IPS-11a (cell line): ENCODE results near the gene P2RX2.

ENCODE experiments used
- H3K4me3 ChIP-seq: one replicate; pipeline ENCODE4 v1.5.1; 2013; ENCODE audit warnings: low read depth, low read length, control low read depth

Gene P2RX2

DNA sequence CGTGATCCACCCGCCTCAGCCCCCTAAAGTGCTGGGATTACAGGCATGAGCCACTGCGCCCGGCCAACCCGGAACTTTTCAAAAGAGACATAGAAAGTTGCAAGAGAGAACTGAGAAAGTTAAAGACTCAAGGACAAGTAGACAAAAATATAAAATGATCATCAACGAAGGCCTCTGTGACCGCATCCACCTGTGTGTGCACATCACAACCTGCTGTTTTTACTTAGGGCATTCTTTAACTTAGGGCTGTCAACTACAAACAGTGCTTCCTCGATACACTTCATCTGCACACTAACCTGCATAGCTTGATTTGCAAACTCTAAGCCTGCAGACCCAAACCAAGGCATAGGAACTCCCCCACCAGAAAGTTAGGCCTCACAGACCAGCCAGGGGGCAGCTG is 14.8 kb downstream of the P2RX2 start:
- H3K4me3 ChIP-seq: no peak overlapping the region

DNA sequence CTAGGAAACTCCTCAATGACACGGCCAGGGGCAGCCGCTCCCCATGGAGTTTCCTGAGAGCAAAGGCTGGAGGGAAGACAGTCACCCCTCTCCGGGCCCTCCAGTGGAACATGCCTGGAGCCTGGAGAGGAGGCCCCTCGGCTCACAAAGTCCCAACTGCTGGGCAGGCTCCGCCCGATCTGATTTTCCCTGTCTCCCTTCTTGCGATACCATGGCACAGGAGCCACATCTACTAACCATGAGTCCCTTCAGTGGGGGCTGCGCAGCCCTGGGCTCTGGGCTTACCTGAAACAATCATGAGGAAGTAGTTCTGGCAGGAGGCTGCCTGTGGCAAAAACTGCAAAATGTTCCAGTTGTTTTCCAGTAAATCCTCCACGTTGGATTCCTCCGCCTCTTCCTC is 15.3 kb downstream of the P2RX2 start:
- H3K4me3 ChIP-seq: no peak overlapping the region

DNA sequence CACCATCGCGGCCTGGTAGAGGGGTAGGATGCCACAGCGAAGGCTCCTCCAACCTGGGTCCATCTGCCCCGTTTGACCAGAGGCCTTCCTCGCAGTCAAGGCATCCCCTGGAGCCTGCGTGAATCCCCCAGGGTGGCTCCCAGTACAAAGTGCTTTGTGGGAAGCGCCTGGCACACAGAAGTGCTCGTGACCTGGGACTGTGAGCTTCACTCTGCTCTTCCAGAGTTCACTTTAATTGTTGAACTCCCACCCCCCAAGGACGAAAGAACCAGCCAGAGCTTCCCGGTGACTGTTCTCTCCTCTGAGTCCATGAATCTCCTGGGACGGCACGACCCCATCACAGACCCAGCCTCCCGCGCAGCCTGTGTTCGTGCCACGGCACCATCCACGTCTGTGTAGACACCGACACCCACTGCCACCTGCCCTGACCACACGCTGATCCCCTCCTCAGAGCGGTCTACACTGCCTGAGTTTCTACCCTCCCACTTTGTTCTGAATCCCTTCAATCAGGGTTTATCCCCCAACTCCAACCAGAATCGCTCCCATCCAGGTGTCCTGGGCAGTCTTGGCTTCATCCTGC is 15.9 kb downstream of the P2RX2 start:
- H3K4me3 ChIP-seq: no peak overlapping the region

DNA sequence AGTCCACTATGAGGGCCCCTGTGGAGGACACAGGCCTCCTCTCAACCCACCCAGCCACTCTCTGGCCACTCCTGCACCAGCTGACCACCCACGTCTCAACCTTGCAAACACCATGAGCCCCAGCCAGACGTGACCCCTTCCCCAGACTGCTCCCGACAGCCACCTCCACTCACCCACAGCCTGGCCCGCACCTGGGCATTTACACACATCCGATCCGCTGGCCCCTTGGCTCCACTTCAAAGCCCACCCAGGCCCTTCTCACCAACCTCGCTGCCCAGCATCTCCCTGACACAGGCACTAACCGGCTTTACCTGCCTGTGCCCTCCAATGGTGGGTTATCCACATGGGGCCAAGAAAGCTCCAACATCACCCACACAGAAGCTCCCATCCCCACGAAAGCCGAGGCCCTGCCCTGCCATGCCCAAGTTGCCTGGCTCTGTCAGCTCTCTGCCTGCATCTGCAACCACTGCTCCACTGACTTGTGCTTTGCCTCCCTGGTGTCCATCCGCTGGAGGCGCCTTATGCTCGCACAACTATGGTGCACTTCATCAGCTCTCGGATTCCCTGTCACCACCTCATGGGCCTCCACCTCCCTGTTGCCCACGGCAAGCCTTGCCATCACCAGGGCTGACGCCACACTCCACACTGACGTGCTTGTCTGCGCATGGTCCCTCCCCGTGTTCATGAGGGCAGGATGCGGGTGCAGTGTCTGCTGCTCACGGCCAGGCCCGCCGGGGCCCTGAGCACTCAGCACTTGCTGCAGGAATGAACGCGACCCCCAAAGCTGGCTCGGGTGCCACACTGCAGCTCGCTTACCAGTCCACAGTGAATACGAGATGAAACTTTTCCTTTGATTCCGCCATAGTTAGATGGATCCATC is 16.7 kb downstream of the P2RX2 start:
- no peak overlapping the region for H3K4me3 ChIP-seq

DNA sequence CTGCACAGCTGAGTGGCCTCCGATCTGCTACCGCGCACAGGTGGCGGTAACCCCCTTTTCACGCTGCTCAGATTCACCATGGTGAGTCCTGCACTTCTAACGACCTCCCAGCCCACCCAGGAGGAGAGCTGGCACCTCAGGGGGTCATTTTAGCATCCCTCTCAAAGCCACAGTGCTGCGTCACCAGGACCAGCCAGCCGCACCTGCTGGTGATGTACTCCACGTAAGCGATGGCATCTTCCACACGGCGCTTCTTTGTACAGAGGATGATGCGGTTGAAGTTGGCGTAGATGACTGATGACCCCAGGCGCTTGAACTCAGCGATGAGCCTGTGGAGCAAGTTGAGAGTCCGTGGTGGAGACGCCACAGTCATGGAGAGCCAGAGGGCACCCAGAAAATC is 19.2 kb downstream of the P2RX2 start:
- no peak overlapping the region for H3K4me3 ChIP-seq

DNA sequence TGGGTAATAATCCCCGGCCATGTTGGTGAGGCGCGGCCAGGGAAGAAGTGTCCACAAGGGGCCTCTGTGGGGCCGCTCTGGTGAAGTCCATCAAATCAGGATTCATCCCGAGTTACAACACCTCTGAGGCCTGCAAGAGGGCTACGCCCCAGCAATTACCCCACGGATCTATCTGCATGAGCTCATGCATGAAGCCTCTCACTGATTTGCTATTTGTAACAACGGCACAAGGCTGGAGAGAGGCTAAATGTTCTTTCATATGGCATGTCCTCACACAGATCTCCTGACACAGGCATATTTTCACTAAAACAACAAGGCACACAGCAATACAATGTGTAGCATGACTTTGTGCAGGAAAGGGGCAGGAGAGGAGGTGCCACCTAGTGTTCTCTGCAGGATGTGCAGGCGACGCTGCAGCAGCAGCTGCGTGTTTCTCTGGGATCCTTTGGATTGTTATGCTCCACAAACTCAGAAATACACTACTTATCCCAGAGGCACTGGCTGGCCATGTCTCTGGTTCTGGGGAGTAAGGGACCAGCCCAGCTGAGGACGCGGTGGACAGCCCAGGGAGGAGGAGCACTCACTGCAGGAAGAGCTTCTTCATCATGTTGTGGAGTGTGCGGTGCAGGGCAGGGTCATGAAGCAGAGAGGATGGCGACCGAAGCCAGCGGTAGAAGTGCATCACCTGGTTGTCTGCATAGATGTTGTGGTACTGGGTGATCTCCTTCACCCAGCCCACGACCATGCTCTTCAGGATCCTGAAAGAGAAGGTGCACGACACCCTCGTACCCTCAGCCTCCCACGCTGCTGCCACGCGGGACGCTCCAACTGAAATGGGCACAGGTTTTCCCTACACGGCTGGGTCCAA is 20.2 kb downstream of the P2RX2 start:
- no peak overlapping the region for H3K4me3 ChIP-seq

DNA sequence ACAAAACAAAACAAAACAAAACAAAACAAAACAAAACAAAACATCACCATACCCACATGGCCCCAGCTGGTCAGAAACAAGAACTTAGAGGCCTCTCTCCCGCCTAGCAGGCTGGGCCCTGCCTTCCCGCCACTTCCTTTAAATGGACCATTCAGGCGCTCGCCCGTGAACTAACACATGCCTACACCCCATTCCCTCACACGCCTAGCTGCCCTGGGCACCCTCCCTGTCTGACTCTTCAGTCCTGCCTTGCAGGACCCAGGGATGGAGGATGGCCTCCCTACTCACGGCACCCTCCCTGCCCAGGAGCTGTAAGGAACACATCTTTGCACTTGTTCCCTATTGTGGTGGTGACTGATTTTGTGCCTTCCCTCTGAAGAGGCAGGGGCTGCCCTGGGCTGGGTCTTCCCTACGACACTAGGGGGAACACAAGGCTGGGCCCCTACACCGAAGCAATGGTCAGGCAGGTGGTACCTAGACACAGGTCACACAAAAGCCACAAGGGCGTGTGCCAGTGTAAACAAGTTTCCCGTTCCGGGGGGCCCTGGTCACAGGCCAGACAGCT is 21.5 kb downstream of the P2RX2 start:
- no peak overlapping the region for H3K4me3 ChIP-seq

DNA sequence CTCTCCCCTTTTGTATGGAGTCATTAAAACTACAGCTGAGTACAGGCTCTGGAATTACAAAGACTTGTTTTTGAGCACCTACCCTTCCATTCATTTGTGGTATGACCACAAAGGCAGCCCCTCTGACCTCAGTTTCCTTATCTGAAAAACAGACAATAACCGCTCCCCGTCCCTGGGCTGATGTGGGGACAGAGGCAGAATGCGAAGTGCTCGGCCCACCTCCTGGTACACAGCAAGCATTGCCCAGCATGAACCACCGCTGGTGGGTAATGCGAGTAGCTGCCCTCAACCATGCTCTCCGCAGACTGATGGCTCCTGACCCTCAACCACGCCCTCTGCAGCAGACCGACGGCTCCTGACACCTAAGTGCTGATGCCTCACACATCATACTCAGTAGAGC is 22.4 kb downstream of the P2RX2 start:
- no peak overlapping the region for H3K4me3 ChIP-seq

DNA sequence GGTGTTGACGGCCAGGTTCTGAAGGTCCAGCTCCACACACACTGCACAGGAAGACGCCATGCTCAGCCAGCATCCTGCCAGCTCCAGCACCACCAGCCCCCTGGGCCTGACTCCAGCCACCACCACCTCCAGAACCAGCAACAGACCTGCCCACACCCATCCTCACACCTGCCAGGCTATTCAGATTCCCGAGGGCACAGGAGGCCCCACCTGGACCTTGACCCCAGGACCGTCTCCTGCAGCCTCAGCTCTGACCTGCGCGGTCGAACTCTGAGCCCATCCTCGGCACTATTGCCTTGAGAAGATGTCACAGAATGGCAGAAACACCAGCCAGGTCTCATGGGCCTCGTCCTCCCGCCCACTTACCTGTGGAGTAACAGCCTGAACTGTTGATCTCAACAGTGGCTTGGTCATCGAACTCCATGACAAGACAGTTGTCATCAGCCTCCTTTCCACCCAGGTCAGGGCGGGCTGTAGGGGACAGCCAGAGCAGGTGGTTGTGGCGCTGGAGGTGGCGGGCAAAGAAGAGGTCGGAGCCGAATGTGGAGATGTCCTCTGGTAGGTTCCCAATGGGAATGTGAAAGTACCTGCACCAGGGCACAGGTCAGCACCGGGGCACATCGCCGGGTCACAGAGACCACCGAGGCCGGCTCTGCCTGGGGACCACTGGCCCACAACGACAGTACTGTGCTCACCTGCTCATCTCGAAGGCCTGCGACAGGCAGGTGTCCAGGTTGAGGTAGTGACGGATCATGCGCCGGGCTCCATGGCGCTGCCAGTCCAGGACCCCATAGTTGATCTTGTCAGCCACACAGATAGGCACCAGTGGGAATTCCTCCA is 23.5 kb downstream of the P2RX2 start:
- H3K4me3 ChIP-seq: no peak overlapping the region

DNA sequence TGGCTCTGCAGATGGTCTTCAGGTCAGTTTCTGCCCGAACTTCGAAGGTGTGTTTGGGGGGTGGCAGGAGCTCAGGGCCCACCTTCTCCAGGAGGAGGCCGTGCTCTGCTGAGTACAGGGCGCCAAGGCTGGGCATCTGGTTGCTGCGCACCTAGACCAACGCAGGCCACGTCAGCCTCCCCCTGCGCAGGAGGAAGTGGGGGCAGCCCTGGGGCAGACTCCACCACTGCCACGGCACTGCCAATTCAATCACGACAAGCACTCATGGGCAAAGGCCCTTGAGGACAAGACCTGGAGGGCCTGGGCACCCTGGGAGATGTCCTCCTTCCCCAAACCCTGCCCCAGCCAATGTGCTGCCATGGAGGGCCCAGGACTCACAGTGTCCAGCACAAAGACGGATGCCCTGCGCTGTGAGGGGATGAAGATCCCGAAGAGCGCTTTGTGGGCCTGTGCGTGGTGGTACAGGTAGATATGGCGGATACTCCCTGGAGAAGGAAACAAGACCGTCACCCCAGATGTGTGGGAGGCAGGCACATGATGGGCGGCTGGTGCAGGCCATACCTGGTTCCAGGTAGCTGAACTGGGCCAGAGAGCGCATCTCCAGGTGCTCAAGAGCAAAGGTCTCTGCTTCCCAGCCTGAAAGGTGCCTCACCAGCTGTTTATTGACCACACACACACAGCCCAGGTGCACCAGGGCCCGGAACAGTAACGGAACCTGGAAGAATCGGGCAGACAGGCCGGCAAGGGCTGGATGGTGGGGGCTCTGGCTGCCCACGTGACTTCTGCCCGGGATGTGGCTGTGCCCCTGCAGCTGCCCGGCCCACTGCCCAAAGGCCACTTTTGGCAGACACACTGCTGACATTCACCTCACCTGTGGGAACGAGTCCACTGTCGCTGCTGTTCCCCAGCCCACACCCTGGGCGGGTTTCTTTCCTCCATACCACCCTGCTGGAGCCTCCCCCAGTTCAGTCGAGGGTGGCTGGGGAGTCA is 24.6 kb downstream of the P2RX2 start:
- no peak overlapping the region for H3K4me3 ChIP-seq

DNA sequence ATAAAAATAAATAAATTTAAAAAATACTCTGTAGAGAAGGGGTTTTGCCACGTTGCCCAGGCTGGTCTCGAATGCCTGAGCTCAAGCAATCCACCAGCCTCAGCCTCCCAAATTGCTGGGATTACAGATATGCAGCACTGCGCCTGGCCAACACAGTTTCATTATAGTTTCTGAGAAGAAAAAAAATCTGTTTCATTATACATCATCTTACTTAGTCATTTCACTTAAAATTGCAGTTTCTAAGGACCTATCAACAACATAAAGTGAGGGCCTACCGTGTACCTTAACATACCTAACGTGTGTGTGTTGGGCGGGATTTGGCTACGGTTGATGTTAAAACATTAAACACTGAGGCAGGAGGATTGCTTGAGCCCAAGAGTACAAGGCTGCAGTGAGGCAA is 28.3 kb downstream of the P2RX2 start:
- no peak overlapping the region for H3K4me3 ChIP-seq

DNA sequence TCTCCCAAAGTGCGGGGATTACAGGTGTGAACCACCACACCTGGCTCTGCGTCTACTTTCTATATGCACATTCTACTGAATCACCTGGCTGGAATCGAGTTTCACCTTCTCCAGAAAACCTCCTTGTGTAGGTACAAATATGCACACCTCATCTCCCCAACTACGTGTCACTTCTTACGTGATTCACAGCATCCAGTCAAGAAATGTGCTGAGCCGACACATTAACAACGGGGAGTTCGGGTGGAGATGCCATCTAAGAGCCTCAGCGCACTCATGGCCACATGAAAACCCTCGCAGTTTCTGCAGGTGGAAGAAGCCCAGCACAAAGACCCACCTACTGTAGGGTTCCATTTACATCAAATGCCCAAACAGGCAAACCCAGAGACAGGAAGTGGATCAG is 29.3 kb downstream of the P2RX2 start:
- no peak overlapping the region for H3K4me3 ChIP-seq

DNA sequence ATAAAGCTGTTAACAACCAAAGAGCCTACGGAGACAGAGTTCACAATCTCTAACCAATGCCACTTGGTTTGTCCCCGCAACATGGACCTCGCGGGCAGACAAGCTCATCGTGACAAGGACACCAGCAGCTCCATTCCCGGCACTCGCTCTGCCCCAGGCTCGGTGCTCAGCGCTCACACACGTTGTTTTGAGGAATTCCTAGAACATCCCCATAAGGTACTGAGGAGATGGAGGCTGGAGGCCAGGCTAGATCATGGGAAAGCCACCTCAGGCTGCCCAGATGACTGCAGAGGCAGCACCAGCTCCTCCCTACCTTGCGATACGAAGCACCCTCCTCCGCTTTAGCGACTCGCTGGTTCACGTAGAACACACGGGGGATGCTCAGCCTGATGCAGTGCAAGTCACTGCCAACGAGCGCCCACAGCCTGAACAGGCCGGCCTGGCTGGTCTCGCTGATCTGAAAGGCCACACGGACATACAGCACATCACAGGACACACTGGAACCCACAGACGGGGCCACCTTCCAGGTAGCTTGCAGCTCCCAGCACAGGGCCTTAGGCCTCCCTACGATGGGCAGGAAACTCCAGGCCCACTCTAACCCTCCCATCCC is 30.1 kb downstream of the P2RX2 start:
- H3K4me3 ChIP-seq: no peak overlapping the region

DNA sequence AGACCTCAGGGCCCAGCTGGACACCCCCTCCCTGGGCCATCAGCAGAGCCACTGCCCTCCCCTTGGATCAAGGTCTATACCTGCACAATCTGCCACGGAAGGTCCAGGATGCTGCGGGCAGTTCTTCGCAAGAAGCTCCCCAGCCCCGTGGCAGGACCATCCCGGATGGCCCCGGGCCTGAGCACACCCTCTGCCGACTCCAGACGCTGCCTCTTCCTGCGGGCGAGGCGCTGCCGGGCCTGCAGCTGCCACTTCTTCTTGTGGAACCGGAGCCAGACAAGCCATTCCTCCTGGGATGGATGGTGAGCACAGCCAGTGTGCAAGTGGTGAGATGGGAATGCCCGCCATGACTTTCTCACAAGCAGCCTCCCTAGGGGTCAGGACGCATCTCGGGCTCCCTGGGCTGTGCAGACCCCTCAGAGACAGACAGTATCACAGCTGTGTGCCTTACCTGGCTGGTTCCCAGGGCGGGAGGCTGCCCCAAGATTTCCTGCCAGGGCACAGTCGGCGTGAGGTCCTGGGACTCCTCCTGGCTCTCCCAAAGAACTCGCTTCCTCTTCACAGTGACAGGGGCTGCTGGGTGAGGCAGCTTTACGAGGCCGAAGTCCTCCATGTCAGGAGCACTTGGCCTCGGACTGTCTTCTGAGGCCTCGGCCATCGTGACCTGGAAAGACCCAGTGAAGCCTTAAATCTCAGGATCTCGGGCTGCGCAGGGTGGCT is 30.8 kb downstream of the P2RX2 start:
- H3K4me3 ChIP-seq: no peak overlapping the region

DNA sequence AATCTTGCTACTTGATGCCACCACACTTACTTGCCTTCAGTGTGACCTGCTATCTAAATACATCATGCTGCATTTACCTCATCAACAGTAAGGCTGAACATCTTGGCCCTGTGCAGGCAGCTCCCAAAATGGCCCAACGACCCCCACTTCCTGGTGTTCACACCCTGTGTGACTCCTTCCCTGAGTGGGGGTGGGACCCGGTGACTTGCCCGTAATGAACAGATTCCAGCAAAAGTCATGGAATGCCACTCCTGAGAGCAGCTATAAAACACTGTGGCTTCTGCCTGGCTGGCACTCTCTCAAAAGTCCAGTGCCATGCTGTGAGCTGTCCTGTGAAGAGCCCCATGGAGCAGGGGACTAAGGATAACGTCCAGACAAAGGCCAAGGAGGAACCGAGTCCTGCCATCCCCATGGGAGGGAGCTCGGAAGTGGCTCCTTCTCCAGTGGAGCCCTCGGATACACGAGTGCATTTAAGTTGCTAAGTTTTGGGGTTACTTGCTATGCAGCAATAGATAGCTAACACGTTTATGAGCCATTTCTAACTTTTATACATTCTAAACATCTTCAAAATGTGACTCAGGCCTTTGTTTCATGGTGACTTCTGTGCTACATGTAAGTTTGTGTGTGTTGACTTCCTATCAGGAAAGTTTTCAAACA is 33.0 kb downstream of the P2RX2 start:
- no peak overlapping the region for H3K4me3 ChIP-seq

DNA sequence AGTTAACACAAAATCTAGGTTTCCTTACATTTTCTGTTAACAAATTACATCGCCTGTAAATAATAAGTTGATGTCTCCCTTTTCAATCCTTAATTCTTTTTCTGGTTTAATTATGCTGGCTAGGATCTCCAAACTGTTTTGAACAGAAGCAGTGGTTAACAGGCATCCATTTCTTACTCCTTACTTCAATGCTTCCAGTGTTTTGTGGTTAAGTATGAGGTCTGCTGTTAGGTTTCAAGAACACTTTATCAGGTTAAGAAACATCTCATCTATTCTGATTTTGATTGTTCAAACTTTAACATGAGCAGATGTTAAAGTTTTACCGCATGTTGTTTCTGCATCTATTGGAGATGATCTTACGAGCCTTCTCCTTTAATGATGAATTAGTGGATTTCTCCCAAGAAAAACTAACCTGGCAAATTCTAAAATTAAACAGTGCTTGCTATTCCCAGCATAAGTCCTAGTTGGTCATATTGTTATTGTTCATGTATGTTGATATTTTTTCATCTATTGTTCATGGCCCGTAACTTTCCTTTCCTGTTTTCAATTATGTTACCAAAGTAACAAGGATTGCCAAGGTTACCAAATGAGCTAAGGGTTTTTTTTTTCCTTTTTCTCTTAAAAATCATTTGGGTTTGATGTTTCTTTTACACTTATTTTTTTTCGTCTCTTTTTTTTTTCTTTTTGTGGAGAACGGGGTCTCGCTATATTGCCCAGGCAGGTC is 35.2 kb downstream of the P2RX2 start:
- no peak overlapping the region for H3K4me3 ChIP-seq
